Type B pancreatic cell (in vitro differentiated cells): ENCODE data around the gene PDCD1LG2. TPM values are rescaled to one million over a fixed set of nuclear protein-coding genes. Genes with fewer than 3 reads are reported as not detected.

Experiments
- DNase-seq: peaks from one replicate; pipeline ENCODE4 v3.0.0; 2021; ENCODE audit warnings: mixed read lengths; ENCODE audit not compliant: unreplicated experiment; ENCODE audit errors: extremely low spot score
- H3K27ac Mint-ChIP-seq: 2 replicates; pipeline ENCODE4 v1.8.0; 2021; ENCODE audit warnings: mild to moderate bottlenecking, mixed read lengths
- H3K27me3 Mint-ChIP-seq: 2 replicates; pipeline ENCODE4 v1.8.0; 2021; ENCODE audit warnings: mixed read lengths
- H3K36me3 Mint-ChIP-seq: 2 replicates; pipeline ENCODE4 v1.8.0; 2021; ENCODE audit warnings: mixed read lengths
- H3K4me1 Mint-ChIP-seq: one replicate; pipeline ENCODE4 v1.8.0; 2021; ENCODE audit warnings: mixed read lengths; ENCODE audit not compliant: unreplicated experiment
- H3K4me3 Mint-ChIP-seq: 2 replicates; pipeline ENCODE4 v1.8.0; 2021; ENCODE audit warnings: mild to moderate bottlenecking, mixed read lengths
- H3K9me3 Mint-ChIP-seq: 2 replicates; pipeline ENCODE4 v1.8.0; 2021; ENCODE audit warnings: mixed read lengths
- total RNA-seq: library from RNA; stranded (reverse); gene quantifications from 2 replicates; pipeline ENCODE4 v1.2.1, GENCODE V29; 2021; ENCODE audit warnings: low replicate concordance
- TF ChIP-seq, protein P1 (sequence below): fragments of 200-600 bp; sonication (generic); conservative IDR thresholded peaks from 2 replicates; pipeline ENCODE4 v1.5.0; 2021; ENCODE audit warnings: antibody characterized with exemption, mild to moderate bottlenecking

Gene PDCD1LG2
- total RNA-seq, 1 donor from 2014 or later, result not detected

DNA sequence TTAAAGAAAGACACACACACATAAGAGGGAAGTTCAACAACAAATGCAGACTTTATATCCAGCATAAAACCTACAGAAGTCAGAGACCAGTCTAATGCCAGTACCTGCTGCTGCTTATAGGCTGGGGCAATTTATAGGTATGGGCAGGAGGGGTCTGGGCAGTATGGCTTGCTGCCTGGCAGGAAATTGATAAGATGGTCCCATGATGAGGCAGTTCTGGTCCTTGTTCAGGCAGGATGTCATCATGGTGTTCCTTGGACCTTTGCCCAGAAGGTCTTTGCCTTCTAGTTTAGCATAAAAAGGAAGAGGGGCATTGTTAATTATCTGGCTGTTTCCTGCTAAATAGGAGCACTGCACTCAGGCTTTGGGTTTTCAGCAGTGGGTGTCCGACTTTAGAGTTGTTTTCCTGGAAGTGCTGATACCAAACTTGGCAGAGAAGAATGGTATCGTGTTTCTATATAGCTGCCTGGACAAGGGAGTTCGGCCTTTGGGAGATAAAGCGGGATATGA is 10.4 kb upstream of the PDCD1LG2 start:
- Mint-ChIP-seq H3K36me3 (no peaks in the 10 kb centered on the region), H3K4me3 (no peak overlapping the region), H3K9me3 (peaks cover 6% of the 10 kb centered on the region), H3K27me3 (no peaks in the 10 kb centered on the region), H3K4me1 (no peaks in the 10 kb centered on the region), H3K27ac (no peak overlapping the region)
- TF ChIP-seq, protein P1, sequence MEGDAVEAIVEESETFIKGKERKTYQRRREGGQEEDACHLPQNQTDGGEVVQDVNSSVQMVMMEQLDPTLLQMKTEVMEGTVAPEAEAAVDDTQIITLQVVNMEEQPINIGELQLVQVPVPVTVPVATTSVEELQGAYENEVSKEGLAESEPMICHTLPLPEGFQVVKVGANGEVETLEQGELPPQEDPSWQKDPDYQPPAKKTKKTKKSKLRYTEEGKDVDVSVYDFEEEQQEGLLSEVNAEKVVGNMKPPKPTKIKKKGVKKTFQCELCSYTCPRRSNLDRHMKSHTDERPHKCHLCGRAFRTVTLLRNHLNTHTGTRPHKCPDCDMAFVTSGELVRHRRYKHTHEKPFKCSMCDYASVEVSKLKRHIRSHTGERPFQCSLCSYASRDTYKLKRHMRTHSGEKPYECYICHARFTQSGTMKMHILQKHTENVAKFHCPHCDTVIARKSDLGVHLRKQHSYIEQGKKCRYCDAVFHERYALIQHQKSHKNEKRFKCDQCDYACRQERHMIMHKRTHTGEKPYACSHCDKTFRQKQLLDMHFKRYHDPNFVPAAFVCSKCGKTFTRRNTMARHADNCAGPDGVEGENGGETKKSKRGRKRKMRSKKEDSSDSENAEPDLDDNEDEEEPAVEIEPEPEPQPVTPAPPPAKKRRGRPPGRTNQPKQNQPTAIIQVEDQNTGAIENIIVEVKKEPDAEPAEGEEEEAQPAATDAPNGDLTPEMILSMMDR, result no peak
- no peak for DNase-seq

GRCh38 chr9:5500441-5501235 is 9.7 kb upstream of the PDCD1LG2 start:
- DNase-seq, result no peak
- no peaks in the 10 kb centered on the region for H3K36me3 Mint-ChIP-seq
- H3K4me3 Mint-ChIP-seq, result no peak overlapping the region
- H3K27me3 Mint-ChIP-seq, result no peaks in the 10 kb centered on the region
- H3K4me1 Mint-ChIP-seq, result no peaks in the 10 kb centered on the region
- no peak overlapping the region for H3K27ac Mint-ChIP-seq
- TF ChIP-seq, protein P1, result no peak
- peaks cover 6% of the 10 kb centered on the region for H3K9me3 Mint-ChIP-seq

GRCh38 chr9:5502553-5502952 is 7.8 kb upstream of the PDCD1LG2 start:
- H3K4me1 Mint-ChIP-seq, result no peaks in the 10 kb centered on the region
- no peak overlapping the region for H3K27ac Mint-ChIP-seq
- H3K9me3 Mint-ChIP-seq, result peaks cover 9% of the 10 kb centered on the region
- no peaks in the 10 kb centered on the region for H3K36me3 Mint-ChIP-seq
- no peak overlapping the region for H3K4me3 Mint-ChIP-seq
- no peaks in the 10 kb centered on the region for H3K27me3 Mint-ChIP-seq
- TF ChIP-seq, protein P1, result no peak
- DNase-seq, result no peak

GRCh38 chr9:5509573-5509972 is 758 bp upstream of the PDCD1LG2 start:
- no peak overlapping the region for H3K27ac Mint-ChIP-seq
- no peaks in the 10 kb centered on the region for H3K4me1 Mint-ChIP-seq

GRCh38 chr9:5510989-5511388 is 658 bp downstream of the PDCD1LG2 start:
- no peak overlapping the region for H3K27ac Mint-ChIP-seq
- TF ChIP-seq, protein P1, result no peak
- no peak for DNase-seq
- H3K4me1 Mint-ChIP-seq, result no peaks in the 10 kb centered on the region
- H3K27me3 Mint-ChIP-seq, result no peaks in the 10 kb centered on the region
- no peaks in the 10 kb centered on the region for H3K36me3 Mint-ChIP-seq
- H3K9me3 Mint-ChIP-seq, result peaks cover 4% of the 10 kb centered on the region
- H3K4me3 Mint-ChIP-seq, result no peak overlapping the region

More at GRCh38 chr9:5509573-5509972, 758 bp upstream of the PDCD1LG2 start:
- H3K36me3 Mint-ChIP-seq, result no peaks in the 10 kb centered on the region
- H3K9me3 Mint-ChIP-seq, result peaks cover 7% of the 10 kb centered on the region
- TF ChIP-seq, protein P1, result no peak
- no peak for DNase-seq
- H3K27me3 Mint-ChIP-seq, result no peaks in the 10 kb centered on the region
- H3K4me3 Mint-ChIP-seq, result no peak overlapping the region
